ENCODE measurements around the gene KLF17. TPM values are rescaled to one million over a fixed set of nuclear protein-coding genes. Genes with fewer than 3 reads are reported as not detected.

KLF17 gene
- total RNA-seq, 1 experiment from 2014 or later, result not detected

DNA sequence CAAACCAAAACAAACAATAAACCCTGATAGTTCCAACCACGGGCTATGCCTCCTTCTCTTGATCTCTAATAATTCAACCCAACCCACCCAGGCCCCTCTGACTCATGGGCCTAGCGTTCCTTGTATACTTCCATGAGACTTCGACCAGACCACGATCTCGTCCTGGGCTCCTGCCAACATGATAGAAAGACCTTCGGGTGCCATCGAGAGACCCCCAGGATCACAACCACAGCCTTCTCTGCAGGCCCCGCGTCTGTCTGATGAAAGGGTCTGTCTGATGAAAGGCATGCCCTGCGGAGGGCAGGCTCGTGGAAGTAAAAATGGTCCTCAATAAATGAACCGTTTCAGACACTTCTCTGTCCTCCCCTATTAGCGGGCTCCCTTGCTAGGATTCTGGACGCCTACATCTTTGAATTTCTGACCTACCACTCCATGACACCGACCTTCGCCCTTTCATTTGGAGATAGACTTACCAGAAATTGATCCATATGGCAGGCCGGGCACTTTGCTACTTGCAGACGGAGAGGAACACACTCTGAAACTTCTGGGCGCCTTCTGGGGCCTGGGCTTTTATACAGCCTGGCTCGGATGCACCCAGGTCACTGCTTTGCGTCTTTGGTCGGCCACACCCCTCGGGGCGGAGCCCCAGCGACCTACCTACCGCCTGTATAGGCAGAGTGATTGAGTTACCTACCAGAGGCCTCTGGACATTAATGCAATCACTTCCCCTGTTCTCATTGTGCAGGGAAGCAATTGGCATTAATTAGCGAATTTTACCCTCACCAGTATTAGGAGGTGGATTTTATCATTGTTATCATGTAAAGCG is 28.1 kb downstream of the KLF17 start:
- Mint-ChIP-seq H3K27ac (ENCODE audit: unreplicated experiment) (no peak overlapping the region), H3K4me3 (ENCODE audit: low read depth, unreplicated experiment) (no peak overlapping the region)

DNA sequence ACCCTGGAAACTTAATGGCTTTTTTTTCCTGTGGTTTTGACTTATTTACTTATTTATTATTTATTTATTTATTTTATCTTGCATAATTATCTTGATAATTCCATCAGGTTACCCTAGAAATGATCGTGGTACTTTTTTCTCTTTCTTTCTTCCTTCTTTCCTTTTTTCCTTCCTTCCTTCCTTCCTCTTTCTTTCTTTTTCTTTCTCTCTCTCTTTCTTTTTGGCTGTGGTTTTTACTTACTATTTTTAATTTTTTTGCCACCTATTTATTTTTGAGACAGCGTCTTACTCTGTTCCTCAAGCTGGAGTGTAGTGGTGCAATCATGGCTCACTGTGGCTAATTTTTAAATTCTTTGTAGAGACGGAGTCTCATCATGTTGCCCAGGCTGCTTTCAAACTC is 29.0 kb downstream of the KLF17 start:
- intact Hi-C loops (cut with micrococcal nuclease; ENCODE audit: unreplicated experiment), result no loop called here
- no peaks in the 10 kb centered on the region for H3K36me3 Mint-ChIP-seq (ENCODE audit: insufficient read depth, unreplicated experiment)

More for the DNA sequence above, 28.1 kb downstream of the KLF17 start:
- peaks cover 11% of the 10 kb centered on the region for H3K9me3 Mint-ChIP-seq (ENCODE audit: low read depth, unreplicated experiment)
- TF ChIP-seq, protein P1, sequence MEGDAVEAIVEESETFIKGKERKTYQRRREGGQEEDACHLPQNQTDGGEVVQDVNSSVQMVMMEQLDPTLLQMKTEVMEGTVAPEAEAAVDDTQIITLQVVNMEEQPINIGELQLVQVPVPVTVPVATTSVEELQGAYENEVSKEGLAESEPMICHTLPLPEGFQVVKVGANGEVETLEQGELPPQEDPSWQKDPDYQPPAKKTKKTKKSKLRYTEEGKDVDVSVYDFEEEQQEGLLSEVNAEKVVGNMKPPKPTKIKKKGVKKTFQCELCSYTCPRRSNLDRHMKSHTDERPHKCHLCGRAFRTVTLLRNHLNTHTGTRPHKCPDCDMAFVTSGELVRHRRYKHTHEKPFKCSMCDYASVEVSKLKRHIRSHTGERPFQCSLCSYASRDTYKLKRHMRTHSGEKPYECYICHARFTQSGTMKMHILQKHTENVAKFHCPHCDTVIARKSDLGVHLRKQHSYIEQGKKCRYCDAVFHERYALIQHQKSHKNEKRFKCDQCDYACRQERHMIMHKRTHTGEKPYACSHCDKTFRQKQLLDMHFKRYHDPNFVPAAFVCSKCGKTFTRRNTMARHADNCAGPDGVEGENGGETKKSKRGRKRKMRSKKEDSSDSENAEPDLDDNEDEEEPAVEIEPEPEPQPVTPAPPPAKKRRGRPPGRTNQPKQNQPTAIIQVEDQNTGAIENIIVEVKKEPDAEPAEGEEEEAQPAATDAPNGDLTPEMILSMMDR (IDR thresholded peaks at IDR 0.05; ENCODE audit: unreplicated experiment), result no peak
- H3K36me3 Mint-ChIP-seq (ENCODE audit: insufficient read depth, unreplicated experiment), result no peaks in the 10 kb centered on the region
- BruUV-seq (replicated peaks), result no TSS peak
- peaks cover 5% of the 10 kb centered on the region for H3K27me3 Mint-ChIP-seq (ENCODE audit: unreplicated experiment)
- CTCF ChIA-PET, result no interaction called here
- no peak for DNase-seq
- no peaks in the 10 kb centered on the region for H3K4me1 Mint-ChIP-seq (ENCODE audit: low read depth, unreplicated experiment)
- intact Hi-C loops (cut with micrococcal nuclease; ENCODE audit: unreplicated experiment), result no loop called here

DNA sequence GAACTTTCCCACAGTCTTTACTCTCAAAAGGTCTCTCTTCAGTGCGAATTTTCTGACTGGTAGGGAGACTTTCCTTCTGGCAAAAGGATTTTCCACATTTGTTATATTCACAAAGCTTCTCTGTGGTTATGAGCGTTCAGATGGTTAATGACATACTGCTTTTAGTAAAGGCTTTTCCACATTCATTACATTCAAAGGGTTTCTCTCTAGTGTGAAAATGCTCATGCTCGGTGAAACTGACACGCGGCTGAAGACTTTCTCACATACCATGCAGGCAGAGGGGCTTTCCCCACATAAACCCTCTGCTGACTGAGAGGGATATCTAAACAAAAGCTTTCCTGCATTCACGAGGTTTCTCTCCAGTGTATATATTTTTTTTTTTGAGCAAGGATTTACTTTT is 32.7 kb downstream of the KLF17 start:
- Mint-ChIP-seq H3K36me3 (ENCODE audit: insufficient read depth, unreplicated experiment) (peaks cover 9% of the 10 kb centered on the region), H3K4me3 (ENCODE audit: low read depth, unreplicated experiment) (no peak overlapping the region), H3K4me1 (ENCODE audit: low read depth, unreplicated experiment) (peaks cover 20% of the 10 kb centered on the region), H3K9me3 (ENCODE audit: low read depth, unreplicated experiment) (peaks cover 2% of the 10 kb centered on the region), H3K27me3 (ENCODE audit: unreplicated experiment) (no peaks in the 10 kb centered on the region), H3K27ac (ENCODE audit: unreplicated experiment) (no peak overlapping the region)
- no TSS peak for BruUV-seq (replicated peaks)
- TF ChIP-seq, protein P1 (IDR thresholded peaks at IDR 0.05; ENCODE audit: unreplicated experiment), result no peak
- intact Hi-C loops (cut with micrococcal nuclease; ENCODE audit: unreplicated experiment), result no loop called here
- no peak for DNase-seq
- CTCF ChIA-PET, result interaction anchor here (0.7 kb wide), 1 partner anchor 16 kb away, joined by 3 read pairs; no protein-coding TSS in a partner anchor

More for the DNA sequence above, 29.0 kb downstream of the KLF17 start:
- Mint-ChIP-seq H3K27me3 (ENCODE audit: unreplicated experiment) (no peaks in the 10 kb centered on the region), H3K27ac (ENCODE audit: unreplicated experiment) (no peak overlapping the region), H3K4me3 (ENCODE audit: low read depth, unreplicated experiment) (no peak overlapping the region), H3K4me1 (ENCODE audit: low read depth, unreplicated experiment) (no peaks in the 10 kb centered on the region), H3K9me3 (ENCODE audit: low read depth, unreplicated experiment) (peaks cover 11% of the 10 kb centered on the region)
- TF ChIP-seq, protein P1 (IDR thresholded peaks at IDR 0.05; ENCODE audit: unreplicated experiment), result no peak
- CTCF ChIA-PET, result no interaction called here
- no TSS peak for BruUV-seq (replicated peaks)
- no peak for DNase-seq

DNA sequence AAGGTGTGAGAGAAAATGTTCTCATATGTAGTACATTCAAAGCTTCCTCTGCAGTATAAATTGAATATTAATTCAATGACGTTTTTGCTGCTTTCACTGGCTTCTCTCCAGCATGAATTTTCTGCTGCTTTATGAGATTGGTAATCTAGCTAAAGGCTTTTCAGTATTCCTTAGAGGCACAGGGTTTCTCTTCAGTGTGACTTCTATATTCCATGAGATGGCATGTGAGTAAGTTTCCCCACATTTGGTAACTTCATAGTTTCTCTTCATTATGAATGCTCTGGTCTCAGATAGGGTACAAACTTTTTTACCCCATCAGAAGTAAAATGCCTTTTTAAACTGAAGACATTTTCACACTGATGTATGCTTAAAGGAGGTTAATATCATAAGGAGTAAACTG is 33.2 kb downstream of the KLF17 start:
- H3K4me1 Mint-ChIP-seq (ENCODE audit: low read depth, unreplicated experiment), result peaks cover 20% of the 10 kb centered on the region
- TF ChIP-seq, protein P1 (IDR thresholded peaks at IDR 0.05; ENCODE audit: unreplicated experiment), result no peak
- BruUV-seq (replicated peaks), result no TSS peak
- peaks cover 2% of the 10 kb centered on the region for H3K9me3 Mint-ChIP-seq (ENCODE audit: low read depth, unreplicated experiment)
- DNase-seq, result no peak
- H3K4me3 Mint-ChIP-seq (ENCODE audit: low read depth, unreplicated experiment), result no peak overlapping the region
- intact Hi-C loops (cut with micrococcal nuclease; ENCODE audit: unreplicated experiment), result no loop called here
- no peak overlapping the region for H3K27ac Mint-ChIP-seq (ENCODE audit: unreplicated experiment)
- no peaks in the 10 kb centered on the region for H3K27me3 Mint-ChIP-seq (ENCODE audit: unreplicated experiment)
- H3K36me3 Mint-ChIP-seq (ENCODE audit: insufficient read depth, unreplicated experiment), result peaks cover 9% of the 10 kb centered on the region
- CTCF ChIA-PET, result interaction anchor here (0.7 kb wide), 1 partner anchor 16 kb away, joined by 3 read pairs; no protein-coding TSS in a partner anchor

Data from Calu3 (cell line).